HepG2 (cell line): ENCODE measurements around the gene SLIRP. TPM values are rescaled to one million over a fixed set of nuclear protein-coding genes. Genes with fewer than 3 reads are reported as not detected.

Experiments used
- ATAC-seq: fragments of 200-7000 bp; cut with Tn5 transposase; 3 replicates; pipeline ENCODE4 v1.9.1; 2020; ENCODE audit warnings: mild to moderate bottlenecking, moderate library complexity
- BruUV-seq: library from RNA; stranded (reverse); fragments of 400-500 nt; replicated peaks from 2 replicates; lab custom pipeline; 2021; lab: Mats Ljungman, UMichigan
- CTCF ChIA-PET: fragments of 300-600 bp; formaldehyde crosslinking; extraction: SDS; loops from one replicate; lab custom pipeline; 2021; ENCODE audit warnings: low total read pairs, inconsistent platforms, low intra/inter-chr PET ratio; lab: Yijun Ruan, JAX
- POLR2A ChIA-PET: fragments of 350-600 bp; sonication (Branson Sonifier 250); formaldehyde crosslinking; loops from one replicate; lab custom pipeline; 2020; ENCODE audit warnings: antibody characterized with exemption, inconsistent platforms; lab: Yijun Ruan, JAX
- DNase-seq: peaks from one replicate; pipeline ENCODE4 v3.0.0-alpha.2; 2015; ENCODE audit warnings: low spot score
- FAIRE-seq: peaks from 3 replicates; lab custom pipeline; 2011; peaks lifted over from hg19 to GRCh38; lab: Jason Lieb, UNC
- H2AFZ ChIP-seq: one replicate; pipeline ENCODE4 v1.6.1; 2011; ENCODE audit warnings: low read length, inconsistent platforms
- H3K27ac ChIP-seq: fragments of 300-600 bp; 3 replicates; pipeline ENCODE4 v1.8.0; 2011; ENCODE audit warnings: mixed run types, mild to moderate bottlenecking, mixed read lengths, low read length, inconsistent platforms; ENCODE audit not compliant: insufficient read depth; ENCODE audit errors: extremely low read length
- H3K27me3 ChIP-seq, 2 experiments: fragments of 200-600 bp in 1 of 2; 2 replicates in 1 of 2; 3 replicates in 1 of 2; pipeline versions ENCODE4 v1.6.0 to v1.8.0; 2011; ENCODE audit warnings: low read length in 2 of 2, mild to moderate bottlenecking in 2 of 2, moderate library complexity in 2 of 2, inconsistent platforms in 1 of 2; ENCODE audit not compliant: insufficient read depth in 2 of 2, control insufficient read depth in 1 of 2
- H3K36me3 ChIP-seq, 2 experiments: fragments of 200-600 bp in 1 of 2; replicated peaks in 1 of 2; 2 replicates in 1 of 2; 3 replicates in 1 of 2; pipeline versions ENCODE4 v1.5.1 to v1.8.0; 2011; ENCODE audit warnings: low read length in 2 of 2, inconsistent platforms in 1 of 2; ENCODE audit not compliant: insufficient read depth in 2 of 2, control insufficient read depth in 1 of 2
- H3K4me1 ChIP-seq: 2 replicates; pipeline ENCODE4 v1.5.1; 2012; ENCODE audit warnings: low read length, inconsistent platforms; ENCODE audit not compliant: insufficient read depth
- H3K4me2 ChIP-seq: 2 replicates; pipeline ENCODE4 v1.6.0; 2011; ENCODE audit warnings: low read depth, low read length, inconsistent platforms
- H3K4me3 ChIP-seq, 3 experiments: fragments of 200-600 bp in 1 of 3; sonication (generic), shearing (Covaris generic) in 1 of 3; replicated peaks in 1 of 3; 2 replicates each; pipeline ENCODE4 v1.5.1; 2011 to 2016; ENCODE audit warnings: low read length in 3 of 3, inconsistent platforms in 2 of 3, low read depth in 2 of 3, mild to moderate bottlenecking in 2 of 3, control low read depth in 1 of 3, mixed read lengths in 1 of 3; ENCODE audit not compliant: insufficient read depth in 1 of 3
- H3K79me2 ChIP-seq: one replicate; pipeline ENCODE4 v1.6.1; 2011; ENCODE audit warnings: low read length, inconsistent platforms; ENCODE audit not compliant: insufficient read depth
- H3K9ac ChIP-seq: 2 replicates; pipeline ENCODE4 v1.6.0; 2011; ENCODE audit warnings: mild to moderate bottlenecking, low read depth, low read length, inconsistent platforms; ENCODE audit not compliant: insufficient read depth
- H3K9me3 ChIP-seq: 2 replicates; pipeline ENCODE4 v1.5.1; 2012; ENCODE audit warnings: mild to moderate bottlenecking, low read length
- H4K20me1 ChIP-seq: 2 replicates; pipeline ENCODE4 v1.6.0; 2011; ENCODE audit warnings: inconsistent platforms, mild to moderate bottlenecking, low read length, moderate library complexity; ENCODE audit not compliant: insufficient read depth
- ARNTL ChIP-seq: sonication (generic); formaldehyde crosslinking; IDR thresholded peaks from 2 replicates; pipeline ENCODE4 v1.4.0; 2020; ENCODE audit warnings: mild to moderate bottlenecking, missing genetic modification reagents
- BORCS8-MEF2B ChIP-seq: sonication (generic); formaldehyde crosslinking; IDR thresholded peaks from 2 replicates; pipeline ENCODE4 v1.8.0; 2022; ENCODE audit warnings: mild to moderate bottlenecking, missing genetic modification reagents
- CC2D1A ChIP-seq: sonication (generic); formaldehyde crosslinking; IDR thresholded peaks from 2 replicates; pipeline ENCODE4 v1.8.1; 2023; ENCODE audit warnings: mild to moderate bottlenecking, missing genetic modification reagents
- CHD4 ChIP-seq: fragments of 200-600 bp; sonication (generic); IDR thresholded peaks from 2 replicates; pipeline ENCODE4 v1.7.0; 2017; ENCODE audit warnings: mild to moderate bottlenecking, low read length, borderline replicate concordance
- HNF1B ChIP-seq: sonication (generic); formaldehyde crosslinking; IDR thresholded peaks from 2 replicates; pipeline ENCODE4 v1.5.1; 2020; ENCODE audit warnings: mild to moderate bottlenecking, moderate library complexity, missing genetic modification reagents
- ISL2 ChIP-seq: sonication (generic); formaldehyde crosslinking; IDR thresholded peaks from 2 replicates; pipeline ENCODE4 v1.5.0; 2020; ENCODE audit warnings: missing genetic modification reagents
- MAFF ChIP-seq: IDR thresholded peaks from 2 replicates; pipeline ENCODE4 v1.6.1; 2011; ENCODE audit warnings: low read depth, low read length, improper control_type of control experiment
- MXD4 ChIP-seq: IDR thresholded peaks from 2 replicates; pipeline ENCODE4 v1.6.1; 2016; ENCODE audit warnings: mild to moderate bottlenecking, missing biosample characterization, missing genetic modification reagents
- NRL ChIP-seq: sonication (generic); formaldehyde crosslinking; IDR thresholded peaks from 2 replicates; pipeline ENCODE4 v1.5.0; 2020; ENCODE audit warnings: missing genetic modification reagents, mild to moderate bottlenecking, moderate library complexity, borderline replicate concordance
- SETDB1 ChIP-seq: sonication (generic); formaldehyde crosslinking; IDR thresholded peaks from 2 replicates; pipeline ENCODE4 v1.5.1; 2020; ENCODE audit warnings: missing genetic modification reagents, mild to moderate bottlenecking, borderline replicate concordance
- SIX1 ChIP-seq: sonication (generic); formaldehyde crosslinking; IDR thresholded peaks from 2 replicates; pipeline ENCODE4 v1.4.0; 2020; ENCODE audit warnings: missing genetic modification reagents, borderline replicate concordance
- SOX6 ChIP-seq, 2 experiments: fragments of 450-650 bp in 1 of 2; sonication (generic) in 1 of 2; formaldehyde crosslinking in 1 of 2; IDR thresholded peaks; 2 replicates each; pipeline versions ENCODE4 v1.4.0 to v1.6.1; 2017 to 2020; ENCODE audit warnings: antibody characterized with exemption in 1 of 2, mild to moderate bottlenecking in 1 of 2, missing genetic modification reagents in 1 of 2
- SP5 ChIP-seq: IDR thresholded peaks from 2 replicates; pipeline ENCODE4 v1.6.1; 2016; ENCODE audit warnings: low read depth, borderline replicate concordance
- ZBTB2 ChIP-seq: sonication (generic); formaldehyde crosslinking; IDR thresholded peaks from 2 replicates; pipeline ENCODE4 v1.8.0; 2022; ENCODE audit warnings: low read depth, missing genetic modification reagents
- ZNF367 ChIP-seq: sonication (generic); formaldehyde crosslinking; IDR thresholded peaks from 2 replicates; pipeline ENCODE4 v1.4.0; 2020; ENCODE audit warnings: missing genetic modification reagents, borderline replicate concordance
- ZNF577 ChIP-seq: sonication (generic); formaldehyde crosslinking; IDR thresholded peaks from 2 replicates; pipeline ENCODE4 v1.4.0; 2020; ENCODE audit warnings: mild to moderate bottlenecking, low read depth, missing genetic modification reagents, borderline replicate concordance
- WGBS: methylation state at CpG from one replicate; pipeline ENCODE4 v1.1.6; 2017; ENCODE audit warnings: low lambda C conversion rate; 5-methylcytosine and 5-hydroxymethylcytosine counted together
- in situ Hi-C: cut with HindIII; loops from 2 replicates; pipeline ENCODE4 v1.10.0; 2017; ENCODE audit warnings: low pct_unique_long_range_greater_than_20kb; ENCODE audit not compliant: extremely low pct_ligation_motif_present
- intact Hi-C: fragments of 100-400 bp; cut with micrococcal nuclease; formaldehyde crosslinking; loops from one replicate; pipeline ENCODE4 v1.10.0; 2022; ENCODE audit not compliant: unreplicated experiment
- polyA plus RNA-seq, 8 experiments: library from polyadenylated mRNA; depleted of rRNA in 3 of 8; stranded (reverse) in 7 of 8; unstranded in 1 of 8; fragments of >200 nt; fragmentation: Illumina TruSeq in 4 of 8; extraction: Trizol in 4 of 8; gene quantifications; 2 replicates each; pipeline versions ENCODE4 v1.2.1 to v1.2.3, GENCODE V29; 2011 to 2016; ENCODE audit warnings: low read depth in 4 of 8, missing spikeins in 1 of 8, mixed read lengths in 1 of 8; ENCODE audit not compliant: insufficient read depth in 1 of 8
- total RNA-seq, 5 experiments: library from RNA; depleted of rRNA; stranded (reverse); fragments of >200 nt; fragmentation: Illumina TruSeq; extraction: Trizol; gene quantifications; 2 replicates each; pipeline ENCODE4 v1.2.3, GENCODE V29; 2016; ENCODE audit warnings: low read depth in 1 of 5
- TF ChIP-seq, protein P1 (sequence below): sonication (generic); formaldehyde crosslinking; IDR thresholded peaks from 2 replicates; pipeline ENCODE4 v1.8.0; 2022; ENCODE audit warnings: mild to moderate bottlenecking, missing genetic modification reagents; ENCODE audit not compliant: insufficient replicate concordance

The SLIRP gene
- total and polyA plus RNA-seq, 2 of the 13 experiments (the other 11 are each of a cell fraction or from before 2014, with no cell fraction given), result 281 to 548 TPM

GRCh38 chr14:77763316-77763715, 55.4 kb downstream of the SLIRP start (continued):
- no peak for TF ChIP-seq CC2D1A (CRISPR knock-in tag)
- no peak for TF ChIP-seq SP5 (CRISPR knock-in tag)
- no peak for TF ChIP-seq HNF1B
- no peak for TF ChIP-seq SOX6 (IDR thresholded peaks at IDR 0.05)
- no peak for TF ChIP-seq SOX6 (CRISPR knock-in tag; IDR thresholded peaks at IDR 0.05)
- TF ChIP-seq MAFF, result no peak
- no peak for TF ChIP-seq SETDB1
- no peak for TF ChIP-seq MXD4
- TF ChIP-seq BORCS8-MEF2B (CRISPR knock-in tag), result no peak
- no peak for TF ChIP-seq ARNTL (CRISPR knock-in tag)

GRCh38 chr14:77763978-77764377, 56.1 kb downstream of the SLIRP start:
- Histone ChIP-seq H3K9ac (no peak overlapping the region), H3K4me2 (no peak overlapping the region), H3K4me1 (peaks cover 10% of the 10 kb centered on the region), H3K27ac (no peak overlapping the region), H3K36me3 (no peaks in the 10 kb centered on the region), H3K9me3 (no peaks in the 10 kb centered on the region), H3K79me2 (peaks cover 19% of the 10 kb centered on the region), H2AFZ (no peak overlapping the region), H3K4me3 (no peak overlapping the region), H4K20me1 (peaks cover 10% of the 10 kb centered on the region), H3K27me3 (no peaks in the 10 kb centered on the region; a peak in 1 of 5 replicates)
- no TSS peak for BruUV-seq
- WGBS, result 67% methylated on average over 3 of the region's 3 CpGs
- in situ Hi-C loops, result loop anchor here (5.0 kb wide), 1 partner anchor 53 kb away; no protein-coding TSS in a partner anchor
- ATAC-seq (no peak), FAIRE-seq (no peak), DNase-seq (no peak)
- intact Hi-C loops, result no loop called here
- ChIA-PET CTCF (no interaction called here), POLR2A (interaction anchor here (1.0 kb wide), 1 partner anchor 14 kb away, joined by 3 read pairs; no protein-coding TSS in a partner anchor)
- TF ChIP-seq ZBTB2 (CRISPR knock-in tag) (no peak), SIX1 (CRISPR knock-in tag) (no peak), CHD4 (no peak), ISL2 (CRISPR knock-in tag) (no peak), ZNF367 (CRISPR knock-in tag) (no peak), ZNF577 (CRISPR knock-in tag) (no peak), NRL (CRISPR knock-in tag) (no peak)
- TF ChIP-seq, protein P1, sequence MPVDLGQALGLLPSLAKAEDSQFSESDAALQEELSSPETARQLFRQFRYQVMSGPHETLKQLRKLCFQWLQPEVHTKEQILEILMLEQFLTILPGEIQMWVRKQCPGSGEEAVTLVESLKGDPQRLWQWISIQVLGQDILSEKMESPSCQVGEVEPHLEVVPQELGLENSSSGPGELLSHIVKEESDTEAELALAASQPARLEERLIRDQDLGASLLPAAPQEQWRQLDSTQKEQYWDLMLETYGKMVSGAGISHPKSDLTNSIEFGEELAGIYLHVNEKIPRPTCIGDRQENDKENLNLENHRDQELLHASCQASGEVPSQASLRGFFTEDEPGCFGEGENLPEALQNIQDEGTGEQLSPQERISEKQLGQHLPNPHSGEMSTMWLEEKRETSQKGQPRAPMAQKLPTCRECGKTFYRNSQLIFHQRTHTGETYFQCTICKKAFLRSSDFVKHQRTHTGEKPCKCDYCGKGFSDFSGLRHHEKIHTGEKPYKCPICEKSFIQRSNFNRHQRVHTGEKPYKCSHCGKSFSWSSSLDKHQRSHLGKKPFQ (CRISPR knock-in tag), result no peak
